GM12878 (cell line): ENCODE data around the gene PLEKHH2. TPM values are rescaled to one million over a fixed set of nuclear protein-coding genes. Genes with fewer than 3 reads are reported as not detected.

ENCODE experiments used
- ATAC-seq: fragments of 200-7000 bp; cut with Tn5 transposase; 3 replicates; pipeline ENCODE4 v1.9.1; 2020; ENCODE audit warnings: mild to moderate bottlenecking, moderate library complexity
- BruUV-seq: library from RNA; stranded (reverse); fragments of 400-500 nt; replicated peaks from 2 replicates; lab custom pipeline; 2021; lab: Mats Ljungman, UMichigan
- CTCF ChIA-PET: fragments of 300-600 bp; sonication (Branson Sonifier 250); formaldehyde crosslinking; extraction: SDS; loops from one replicate; lab custom pipeline; 2021; ENCODE audit warnings: inconsistent platforms; lab: Yijun Ruan, JAX
- POLR2A ChIA-PET: fragments of 350-600 bp; formaldehyde crosslinking; extraction: SDS; loops from one replicate; lab custom pipeline; 2021; ENCODE audit warnings: inconsistent platforms; lab: Charles Lee
- RAD21 ChIA-PET: fragments of 300-600 bp; sonication (Branson Sonifier 250); formaldehyde crosslinking; loops from one replicate; lab custom pipeline; 2023; ENCODE audit warnings: antibody characterized with exemption; ENCODE audit not compliant: unreplicated experiment; lab: Charles Lee
- SMC1A ChIA-PET: fragments of 300-600 bp; sonication (Branson Sonifier 250); formaldehyde crosslinking; loops from one replicate; lab custom pipeline; 2023; ENCODE audit not compliant: unreplicated experiment, uncharacterized antibody; lab: Charles Lee
- DNase-seq: peaks from one replicate; pipeline ENCODE4 v3.0.0-alpha.2; 2011; ENCODE audit warnings: low read depth, low spot score
- FAIRE-seq: peaks from 3 replicates; lab custom pipeline; 2011; peaks lifted over from hg19 to GRCh38; lab: Jason Lieb, UNC
- H2AFZ ChIP-seq: 2 replicates; pipeline ENCODE4 v1.6.0; 2011; ENCODE audit warnings: low read depth, low read length, control low read depth; ENCODE audit not compliant: control insufficient read depth
- H3K27ac ChIP-seq: 2 replicates; pipeline ENCODE4 v1.5.1; 2011; ENCODE audit warnings: control low read depth; ENCODE audit not compliant: control insufficient read depth, insufficient read depth
- H3K27me3 ChIP-seq, 2 experiments: replicated peaks in 1 of 2; 2 replicates each; pipeline versions ENCODE4 v1.6.0 to v1.6.1; 2011; ENCODE audit warnings: low read length in 1 of 2; ENCODE audit not compliant: control insufficient read depth in 2 of 2, insufficient read depth in 2 of 2
- H3K36me3 ChIP-seq, 2 experiments: 2 replicates each; pipeline ENCODE4 v1.5.1; 2011; ENCODE audit warnings: low read length in 1 of 2; ENCODE audit not compliant: control insufficient read depth in 2 of 2, insufficient read depth in 2 of 2
- H3K4me1 ChIP-seq: 2 replicates; pipeline ENCODE4 v1.6.1; 2011; ENCODE audit warnings: mild to moderate bottlenecking, low read length, moderate library complexity, mixed read lengths; ENCODE audit not compliant: control insufficient read depth, insufficient read depth
- H3K4me2 ChIP-seq: 2 replicates; pipeline ENCODE4 v1.6.0; 2011; ENCODE audit warnings: control low read depth; ENCODE audit not compliant: control insufficient read depth, insufficient read depth
- H3K4me3 ChIP-seq: fragments of 200-600 bp; sonication (generic); 2 replicates; pipeline ENCODE4 v1.5.1; 2016
- H3K79me2 ChIP-seq: 2 replicates; pipeline ENCODE4 v1.6.0; 2011; ENCODE audit warnings: low read length; ENCODE audit not compliant: control insufficient read depth, insufficient read depth
- H3K9ac ChIP-seq: 2 replicates; pipeline ENCODE4 v1.8.0; 2011; ENCODE audit warnings: low read length, control low read depth, mixed read lengths; ENCODE audit not compliant: control insufficient read depth, insufficient read depth
- H3K9me3 ChIP-seq: replicated peaks from 3 replicates; pipeline ENCODE4 v1.5.1; 2011; ENCODE audit warnings: mild to moderate bottlenecking, low read length; ENCODE audit not compliant: control insufficient read depth, insufficient read depth
- H4K20me1 ChIP-seq: 2 replicates; pipeline ENCODE4 v1.6.0; 2011; ENCODE audit not compliant: control insufficient read depth, insufficient read depth
- CBFB ChIP-seq: IDR thresholded peaks from 2 replicates; pipeline ENCODE4 v1.6.1; 2016; ENCODE audit warnings: antibody characterized with exemption, low read depth
- CREM ChIP-seq: IDR thresholded peaks from 2 replicates; pipeline ENCODE4 v1.6.1; 2014; ENCODE audit warnings: antibody characterized with exemption, low read depth
- E4F1 ChIP-seq: fragments of 450-650 bp; IDR thresholded peaks from 2 replicates; pipeline ENCODE4 v1.6.1; 2018; ENCODE audit warnings: borderline replicate concordance, mild to moderate bottlenecking; ENCODE audit not compliant: partially characterized antibody
- MAX ChIP-seq: IDR thresholded peaks from 2 replicates; pipeline ENCODE4 v1.6.1; 2012; ENCODE audit warnings: low read depth, low read length, improper control_type of control experiment
- PML ChIP-seq: IDR thresholded peaks from 2 replicates; pipeline ENCODE4 v1.6.1; 2012; ENCODE audit warnings: low read length, inconsistent platforms
- RAD21 ChIP-seq: IDR thresholded peaks from 2 replicates; pipeline ENCODE4 v1.6.1; 2011; ENCODE audit warnings: mild to moderate bottlenecking, low read depth, low read length, moderate library complexity; ENCODE audit not compliant: insufficient read depth
- RFX5 ChIP-seq: IDR thresholded peaks from 2 replicates; pipeline ENCODE4 v1.6.1; 2011; ENCODE audit warnings: low read depth, low read length, improper control_type of control experiment
- SRF ChIP-seq, 2 experiments: IDR thresholded peaks; 2 replicates each; pipeline ENCODE4 v1.6.1; 2011; ENCODE audit warnings: low read depth in 2 of 2, low read length in 2 of 2, mild to moderate bottlenecking in 1 of 2, moderate library complexity in 1 of 2
- YBX1 ChIP-seq: fragments of 450-650 bp; IDR thresholded peaks from 2 replicates; pipeline ENCODE4 v1.6.1; 2016; ENCODE audit warnings: antibody characterized with exemption
- ZNF207 ChIP-seq: fragments of 450-650 bp; IDR thresholded peaks from 2 replicates; pipeline ENCODE4 v1.6.1; 2014; ENCODE audit warnings: antibody characterized with exemption, mild to moderate bottlenecking, borderline replicate concordance
- WGBS: methylation state at CpG from one replicate; pipeline ENCODE4 v1.1.6; 2016; ENCODE audit warnings: low lambda C conversion rate; ENCODE audit not compliant: insufficient replicate concordance, insufficient coverage; ENCODE audit errors: missing lambda C conversion rate; 5-methylcytosine and 5-hydroxymethylcytosine counted together
- in situ Hi-C: fragments of 300-500 bp; cut with MboI; formaldehyde crosslinking; loops from 9 replicates; pipeline ENCODE4 v1.14.3; 2018; ENCODE audit warnings: mixed read lengths
- intact Hi-C: fragments of 100-400 bp; cut with micrococcal nuclease; formaldehyde crosslinking; loops from one replicate; pipeline ENCODE4 v1.14.2; 2022; ENCODE audit not compliant: unreplicated experiment
- polyA plus RNA-seq, 11 experiments: library from polyadenylated mRNA; depleted of rRNA in 4 of 11; unstranded in 6 of 11; stranded (reverse) in 5 of 11; fragments of >200 nt; fragmentation: Nextera tagmentation in 4 of 11; fragmentation: Illumina TruSeq in 1 of 11; extraction: Ambion mirVana in 4 of 11; extraction: Trizol in 1 of 11; gene quantifications; 1 replicate in 1 of 11; 2 replicates in 10 of 11; pipeline versions ENCODE4 v1.2.1 to v1.2.3, GENCODE V29; 2011 to 2016; ENCODE audit warnings: inconsistent platforms in 2 of 11, missing spikeins in 2 of 11, low read depth in 1 of 11
- total RNA-seq, 4 experiments: library from RNA; depleted of rRNA in 3 of 4; stranded (reverse); fragments of >200 nt in 3 of 4; fragmentation: Illumina TruSeq in 1 of 4; extraction: Trizol in 1 of 4; gene quantifications; 2 replicates each; pipeline versions ENCODE4 v1.2.1 to v1.2.3, GENCODE V29; 2013 to 2021

Gene PLEKHH2
- total and polyA plus RNA-seq, 10 of the 15 experiments (the other 5 are each of a cell fraction or from before 2014, with no cell fraction given): not detected

- no peak for FAIRE-seq
- ChIA-PET POLR2A (no interaction called here), SMC1A (no interaction called here), CTCF (no interaction called here), RAD21 (no interaction called here)
- Histone ChIP-seq H3K4me2 (no peak overlapping the region), H3K27me3 (no peaks in the 10 kb centered on the region), H3K4me3 (no peak overlapping the region), H3K4me1 (no peaks in the 10 kb centered on the region), H3K79me2 (no peaks in the 10 kb centered on the region), H3K9me3 (no peaks in the 10 kb centered on the region), H3K9ac (no peak overlapping the region), H2AFZ (no peak overlapping the region), H3K36me3 (no peaks in the 10 kb centered on the region; a peak in 1 of 4 replicates), H3K27ac (no peak overlapping the region), H4K20me1 (no peaks in the 10 kb centered on the region)
- no TSS peak for BruUV-seq
- no peak for ATAC-seq
- in situ Hi-C loops (no loop called here), intact Hi-C loops (no loop called here)
- DNase-seq: no peak
- WGBS: 94% methylated on average over 1 of the region's 1 CpG
- TF ChIP-seq SRF (IDR thresholded peaks at IDR 0.05; ENCODE audit: low read depth in 2 of 2, low read length in 2 of 2) (no peak), RFX5 (no peak), PML (no peak), ZNF207 (no peak), MAX (no peak), YBX1 (no peak), CBFB (no peak), RAD21 (no peak), CREM (no peak)
Observed at GRCh38 chr2:43803113-43803512, 166.1 kb downstream of the PLEKHH2 start.

- Histone ChIP-seq H3K27ac (no peak overlapping the region), H4K20me1 (no peaks in the 10 kb centered on the region), H3K79me2 (no peaks in the 10 kb centered on the region), H3K27me3 (no peaks in the 10 kb centered on the region), H3K9ac (no peak overlapping the region), H3K4me3 (no peak overlapping the region), H2AFZ (no peak overlapping the region), H3K4me1 (no peaks in the 10 kb centered on the region), H3K36me3 (no peaks in the 10 kb centered on the region; a peak in 1 of 4 replicates), H3K4me2 (no peak overlapping the region), H3K9me3 (no peaks in the 10 kb centered on the region)
- DNase-seq: no peak
- 59% methylated on average over 2 of the region's 2 CpGs for WGBS
- no peak for FAIRE-seq
- no peak for ATAC-seq
- ChIA-PET POLR2A (no interaction called here), RAD21 (no interaction called here), SMC1A (no interaction called here), CTCF (no interaction called here)
- TF ChIP-seq E4F1: no peak
- in situ Hi-C loops (no loop called here), intact Hi-C loops (no loop called here)
- no TSS peak for BruUV-seq
Observed at GRCh38 chr2:43806719-43807031, 169.6 kb downstream of the PLEKHH2 start.
